ENCODE data around the gene RIMOC1.
"Not testable (repeated sequence)": the region's sequence is repeated elsewhere in the genome, so short reads cannot be mapped to it uniquely, and the experiment has no call there.

The RIMOC1 gene

DNA sequence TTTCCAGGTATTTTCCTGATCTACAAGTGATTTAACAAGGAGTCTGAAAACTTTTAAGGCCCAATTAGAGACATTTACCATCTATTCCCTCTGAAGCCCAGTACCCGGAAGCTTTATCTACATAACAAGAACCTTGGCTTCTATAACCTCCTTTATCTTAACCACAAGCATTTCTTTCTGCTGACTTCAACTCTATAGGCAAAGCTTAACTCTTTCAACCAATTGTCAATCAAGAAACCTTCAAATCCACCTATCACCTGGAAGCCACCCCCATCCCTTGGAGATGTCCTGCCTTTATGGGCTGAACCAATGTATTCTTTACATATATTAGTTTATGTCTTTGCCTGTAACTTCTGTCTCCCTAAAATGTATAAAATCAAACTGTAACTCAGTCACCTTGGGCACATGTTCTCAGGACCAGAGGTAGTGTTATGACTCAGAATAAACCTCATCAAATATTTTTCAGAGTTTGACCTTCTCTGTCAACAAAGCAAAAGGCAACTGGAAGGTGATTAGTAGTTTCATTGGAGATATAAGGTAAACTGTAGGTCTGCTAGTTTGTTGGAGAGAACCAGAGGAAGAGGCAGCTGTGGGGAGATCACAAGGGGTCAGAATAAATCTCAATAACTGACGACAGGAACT, 13.0 kb upstream of the RIMOC1 start:
- DNase-seq (ENCODE audit: low spot score): no peak

DNA sequence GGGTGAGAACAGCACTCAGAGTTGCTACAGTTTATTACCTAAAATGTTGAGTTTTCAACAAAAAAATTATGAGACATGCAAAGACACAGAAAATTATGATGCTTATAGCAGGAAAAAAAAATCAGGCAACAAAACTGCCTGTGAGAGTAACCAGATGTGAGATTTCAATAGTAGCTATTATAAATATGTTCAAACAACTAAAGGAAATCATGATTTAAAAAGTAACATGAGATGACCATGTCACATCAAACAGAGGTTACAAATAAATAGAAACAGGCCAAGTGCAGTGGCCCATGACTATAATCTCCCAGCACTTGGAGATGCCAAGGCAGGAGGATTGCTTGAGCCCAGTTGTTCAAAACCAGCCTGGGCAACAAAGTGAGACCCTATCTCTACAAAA, 12.1 kb upstream of the RIMOC1 start:
- DNase-seq (ENCODE audit: low spot score): no peak

DNA sequence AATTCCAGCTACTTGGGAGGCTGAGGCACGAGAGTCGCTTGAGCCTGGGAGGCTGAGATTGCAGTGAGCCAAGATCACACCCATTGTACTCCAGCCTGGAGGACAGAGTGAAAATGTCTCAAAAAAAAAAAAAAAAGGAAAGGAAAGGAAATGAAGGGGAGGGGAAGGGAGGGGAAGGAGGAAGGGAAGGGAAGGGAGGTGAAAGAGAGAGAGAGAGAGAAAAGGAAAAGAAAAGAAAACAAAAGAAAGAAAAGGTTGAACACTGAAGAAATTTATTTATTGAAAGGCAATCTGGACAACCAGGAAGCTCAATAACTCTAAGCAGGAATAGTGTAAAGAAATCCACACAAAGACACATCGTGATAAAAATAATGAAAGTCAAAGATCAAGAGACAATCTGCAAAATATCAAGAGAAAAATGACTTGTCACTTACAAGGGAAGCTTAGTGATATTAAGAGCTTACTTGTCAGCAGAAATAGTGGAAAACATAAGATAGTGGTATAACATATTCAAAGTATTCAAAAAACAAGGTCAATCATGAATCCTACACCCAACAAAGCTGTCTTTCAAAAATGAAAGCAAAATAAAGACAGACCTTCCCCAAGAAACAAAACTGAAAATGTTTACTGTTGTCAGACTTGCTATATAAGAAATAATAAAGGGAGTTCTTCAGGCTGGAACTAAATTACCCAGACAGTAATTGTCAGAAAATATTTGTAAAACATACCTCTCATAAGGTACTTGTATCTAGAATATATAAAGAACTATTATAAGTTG, 10.9 kb upstream of the RIMOC1 start:
- no peak for DNase-seq (ENCODE audit: low spot score)

DNA sequence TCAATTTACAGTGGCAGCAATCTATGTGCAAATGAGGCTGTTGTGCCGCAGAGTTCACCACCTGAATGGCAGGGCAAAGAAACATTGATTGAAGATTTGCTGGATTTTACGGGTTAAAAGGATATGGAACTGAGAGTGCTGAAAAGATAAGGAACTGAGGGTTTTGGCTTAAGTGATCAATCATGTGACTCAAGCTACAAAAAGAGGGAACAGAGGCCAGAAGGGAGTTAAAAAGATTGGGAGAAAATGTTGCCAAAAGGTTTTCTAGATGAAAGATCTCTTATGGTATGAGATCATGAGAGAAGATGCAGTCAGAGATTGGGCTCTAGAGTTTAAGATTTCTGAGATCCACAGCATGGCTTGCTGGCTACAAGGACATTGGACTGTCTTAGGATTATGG, 7.9 kb upstream of the RIMOC1 start:
- DNase-seq (ENCODE audit: low spot score): no peak

DNA sequence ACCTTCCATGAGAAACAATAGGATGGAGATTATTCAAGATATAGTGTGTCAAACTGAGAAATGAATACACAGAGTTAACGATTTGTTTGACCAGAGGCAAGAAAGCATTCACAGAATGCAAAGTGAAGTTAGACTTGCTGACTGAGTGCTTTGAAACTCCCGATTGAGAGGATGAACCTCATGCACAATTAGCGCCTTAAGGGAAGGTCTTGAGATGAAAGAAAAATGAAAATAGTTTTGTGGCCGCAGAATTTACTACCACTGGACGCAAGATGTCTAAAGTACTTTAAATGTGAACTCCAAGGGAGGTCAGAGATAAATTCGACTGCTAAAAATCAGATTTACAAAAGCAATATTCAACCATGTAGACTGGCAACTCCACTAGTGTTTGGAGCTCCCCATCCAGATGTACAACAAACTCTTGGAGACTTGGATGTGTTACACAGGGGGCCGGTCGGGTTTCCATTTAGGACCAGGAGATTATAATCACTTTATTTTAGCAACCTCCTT, 707 bp upstream of the RIMOC1 start:
- no peak for DNase-seq (ENCODE audit: low spot score)

DNA sequence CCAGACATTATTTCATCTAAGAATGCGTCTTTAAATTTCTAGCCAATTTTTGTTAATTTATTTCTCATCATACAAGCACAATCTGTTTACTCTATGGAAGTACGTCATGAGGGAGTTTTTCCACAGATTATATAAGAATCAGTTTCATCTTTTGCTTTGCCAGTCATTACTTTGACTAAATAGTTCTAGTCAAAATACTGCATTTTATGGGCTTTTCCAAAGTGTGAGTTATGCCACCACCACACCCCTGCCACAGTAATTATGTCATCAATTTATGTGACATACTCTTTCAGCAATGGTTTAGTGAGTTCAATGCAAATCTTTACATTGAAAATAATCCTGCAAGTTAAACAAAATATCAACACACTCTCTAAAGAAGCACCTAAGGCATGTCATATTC, 2.0 kb downstream of the RIMOC1 start:
- DNase-seq (ENCODE audit: low spot score): no peak

DNA sequence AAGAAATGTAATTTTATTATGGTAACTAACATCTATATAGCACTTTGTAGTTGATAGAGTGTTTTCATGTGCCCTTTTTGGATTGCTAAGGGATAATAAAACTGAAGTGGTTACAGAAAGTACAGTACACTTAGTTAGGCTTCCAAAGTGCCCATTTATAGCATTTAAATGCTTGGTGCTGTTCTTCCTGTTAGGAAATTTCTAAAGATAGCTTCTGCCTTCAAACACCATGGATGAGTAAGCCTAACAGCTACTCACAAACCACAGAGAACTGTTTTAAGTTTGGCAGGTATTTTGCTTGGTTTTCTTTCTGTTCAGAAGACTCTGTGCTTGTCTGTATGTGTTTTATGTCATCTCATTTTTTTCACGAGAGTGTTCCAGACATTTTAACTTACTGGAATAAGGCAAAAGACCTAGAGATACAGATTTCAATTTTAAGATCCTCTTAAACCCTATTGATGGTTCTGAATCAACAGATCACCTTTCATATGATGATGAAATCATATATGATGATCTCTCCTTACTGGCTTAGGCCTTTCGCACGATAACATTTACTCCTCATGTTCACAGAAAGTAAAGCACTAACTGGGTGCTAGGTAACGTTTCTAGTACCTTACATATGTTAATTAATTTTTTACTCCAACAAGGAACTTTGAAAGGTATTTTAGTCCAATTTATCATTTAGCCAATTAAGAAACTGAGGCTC, 4.4 kb downstream of the RIMOC1 start:
- peak; percentile 34 for DNase-seq (ENCODE audit: low spot score)

DNA sequence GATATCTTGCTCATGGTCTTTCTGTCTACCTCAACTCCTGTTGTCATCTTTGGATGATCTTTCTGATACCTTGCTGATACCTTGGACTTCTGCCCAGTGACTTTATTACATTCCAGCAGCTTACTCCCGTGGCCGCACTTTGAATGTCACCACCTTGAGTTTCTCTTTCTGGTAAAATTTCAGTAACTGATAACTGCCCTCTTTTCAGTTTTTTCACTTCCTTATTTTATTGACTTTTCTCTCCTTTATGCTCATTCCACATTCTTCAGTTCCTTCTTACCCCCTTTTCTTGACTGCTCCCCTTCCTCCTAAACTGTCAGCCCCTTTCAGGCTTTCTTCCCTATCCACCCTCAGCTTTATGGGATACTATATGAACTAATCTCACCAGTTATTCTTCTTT, 14.0 kb downstream of the RIMOC1 start:
- DNase-seq (ENCODE audit: low spot score): no peak

DNA sequence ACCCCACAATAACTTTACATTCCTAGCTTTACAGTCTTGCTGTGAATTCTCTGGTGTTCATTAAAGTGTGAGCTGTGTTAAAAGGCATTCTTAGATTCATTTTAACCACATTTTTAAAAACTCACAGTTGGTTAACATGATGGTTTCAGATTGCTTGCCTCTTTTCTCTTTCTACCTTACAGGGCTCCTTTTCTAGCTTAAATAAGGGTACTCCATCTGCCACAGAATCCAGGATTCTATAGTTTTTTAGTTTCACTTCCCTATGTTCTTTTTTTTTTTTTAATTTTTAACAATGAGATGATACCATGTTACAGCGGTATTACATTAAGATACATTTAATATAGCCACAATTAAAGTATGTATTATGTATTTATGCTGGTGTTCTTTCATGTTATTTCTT, 17.0 kb downstream of the RIMOC1 start:
- DNase-seq (ENCODE audit: low spot score): no peak

DNA sequence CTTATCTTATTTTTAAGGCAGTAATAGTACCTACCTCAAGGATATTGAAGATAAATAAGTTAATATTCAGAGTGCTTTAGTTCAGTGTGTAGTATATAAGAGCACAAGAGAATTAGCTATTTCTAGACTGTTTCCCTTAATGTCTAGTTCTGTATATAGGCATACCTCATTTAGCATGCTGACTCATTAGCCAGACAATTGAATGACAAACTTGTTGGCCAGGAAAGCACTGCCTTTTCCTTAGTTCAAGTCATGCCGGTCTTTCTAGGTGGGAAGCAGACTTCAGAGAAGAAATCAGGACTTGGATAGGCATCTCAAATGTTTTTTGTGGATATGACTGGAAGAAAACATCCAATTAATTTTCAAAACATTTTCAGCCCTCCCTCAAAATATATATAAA, 17.7 kb downstream of the RIMOC1 start:
- DNase-seq (ENCODE audit: low spot score): peak; percentile 79

DNA sequence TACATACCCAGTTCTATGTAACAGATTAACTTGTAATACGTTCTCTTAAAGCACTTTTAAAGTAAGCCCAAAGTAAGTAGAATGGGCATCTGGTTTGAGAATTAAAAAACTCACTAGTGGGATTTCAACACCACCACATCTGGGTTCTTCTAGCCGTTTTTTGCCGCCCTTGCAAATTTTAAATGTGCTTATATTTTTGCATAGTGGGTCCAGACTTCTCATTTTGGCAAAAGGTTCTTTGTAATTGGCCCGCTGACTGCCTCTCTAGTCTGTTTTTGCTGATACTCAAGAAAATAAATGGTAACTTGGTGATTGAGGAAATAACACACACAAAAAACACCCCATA, 20.4 kb downstream of the RIMOC1 start:
- DNase-seq (ENCODE audit: low spot score): no peak

DNA sequence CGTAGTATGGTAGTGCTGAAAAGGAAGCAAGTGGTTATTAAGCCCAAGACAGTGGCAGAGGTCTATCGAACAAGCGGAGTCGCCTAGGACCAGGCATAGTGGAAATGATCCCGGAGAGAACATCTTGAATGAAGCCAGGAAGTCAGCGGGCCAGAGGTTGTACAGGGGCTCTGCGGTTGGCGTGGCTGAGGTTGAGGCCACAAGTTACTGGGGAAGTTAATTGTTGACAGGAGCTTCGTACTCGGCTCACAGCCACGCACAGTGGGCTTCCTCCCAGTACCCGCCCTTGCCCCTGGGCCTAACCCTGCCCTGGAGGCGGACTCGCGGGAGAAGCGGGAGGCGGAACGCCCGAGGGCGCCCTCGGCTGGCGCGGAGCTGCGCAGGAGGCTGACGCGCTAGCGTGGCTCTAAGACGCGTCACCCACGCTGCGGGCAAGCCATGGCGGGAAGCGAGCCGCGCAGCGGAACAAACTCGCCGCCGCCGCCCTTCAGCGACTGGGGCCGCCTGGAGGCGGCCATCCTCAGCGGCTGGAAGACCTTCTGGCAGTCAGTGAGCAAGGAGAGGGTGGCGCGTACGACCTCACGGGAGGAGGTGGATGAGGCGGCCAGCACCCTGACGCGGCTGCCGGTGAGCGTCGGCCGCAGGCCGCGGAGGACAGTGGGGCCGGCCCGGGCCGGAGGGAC, 20.9 kb downstream of the RIMOC1 start, which contains the start of gene FBXO4:
TSS of gene FBXO4 (plus strand) at position 410 of the 683 bp plus-strand sequence. CDS start at position 439, 29 bp downstream.
- DNase-seq (ENCODE audit: low spot score): peak; percentile 84

DNA sequence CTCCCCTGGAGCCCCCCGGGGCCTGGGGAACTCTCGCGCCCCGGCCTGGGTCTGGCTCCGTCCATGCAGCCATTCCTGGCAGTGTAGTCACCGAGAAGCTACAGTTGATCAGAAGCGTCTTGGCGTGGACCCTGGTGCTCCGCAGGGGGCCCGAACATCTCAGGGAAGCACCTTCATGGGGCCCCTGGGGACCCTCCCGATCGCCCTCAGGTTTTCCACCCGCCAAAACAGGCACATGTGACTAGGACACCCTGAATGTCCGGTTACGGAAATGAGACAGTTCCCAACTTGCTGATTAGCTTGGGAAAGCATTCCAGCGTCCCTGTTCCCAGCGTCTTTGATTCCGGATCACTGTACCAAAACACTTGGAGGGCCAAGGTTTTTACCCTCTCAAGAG, 21.4 kb downstream of the RIMOC1 start:
- DNase-seq (ENCODE audit: low spot score): peak; percentile 84

DNA sequence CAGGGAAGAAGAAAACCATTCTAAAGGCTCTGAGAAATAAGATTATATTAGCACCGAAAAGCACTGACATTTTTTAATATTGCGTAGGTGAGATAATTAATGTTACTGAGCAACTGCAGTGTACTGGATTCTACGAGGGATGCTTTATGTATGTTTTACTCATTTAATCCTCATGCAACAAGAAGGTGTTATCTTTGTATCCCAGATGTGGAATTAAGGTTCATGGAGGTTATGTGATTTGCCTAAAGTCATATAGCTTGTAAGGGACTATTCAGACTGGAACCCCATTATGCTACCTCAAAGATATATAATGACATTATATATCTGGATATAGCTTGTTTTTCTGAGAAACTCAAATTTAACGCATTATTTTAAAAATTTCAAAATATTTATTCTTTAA, 23.5 kb downstream of the RIMOC1 start:
- no peak for DNase-seq (ENCODE audit: low spot score)

DNA sequence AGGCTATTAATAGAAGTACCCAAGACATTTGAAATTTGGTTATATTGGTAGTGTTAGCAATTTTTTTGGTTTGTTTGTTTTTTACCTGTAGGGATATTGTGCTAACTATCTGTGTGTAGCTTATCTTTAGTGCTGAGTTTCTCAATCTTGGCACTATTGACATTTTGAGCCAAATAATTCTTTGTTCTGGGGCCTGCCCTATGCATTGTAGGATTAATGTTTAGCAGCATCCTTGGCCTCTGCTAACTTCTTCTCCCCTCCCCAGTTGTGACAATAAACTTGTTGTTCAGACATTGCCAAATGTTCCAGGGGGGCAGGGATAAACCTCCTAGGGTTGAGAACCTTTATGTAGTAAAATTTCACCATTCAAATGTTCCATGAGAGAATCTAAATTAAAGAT, 24.9 kb downstream of the RIMOC1 start:
- DNase-seq (ENCODE audit: low spot score): no peak

DNA sequence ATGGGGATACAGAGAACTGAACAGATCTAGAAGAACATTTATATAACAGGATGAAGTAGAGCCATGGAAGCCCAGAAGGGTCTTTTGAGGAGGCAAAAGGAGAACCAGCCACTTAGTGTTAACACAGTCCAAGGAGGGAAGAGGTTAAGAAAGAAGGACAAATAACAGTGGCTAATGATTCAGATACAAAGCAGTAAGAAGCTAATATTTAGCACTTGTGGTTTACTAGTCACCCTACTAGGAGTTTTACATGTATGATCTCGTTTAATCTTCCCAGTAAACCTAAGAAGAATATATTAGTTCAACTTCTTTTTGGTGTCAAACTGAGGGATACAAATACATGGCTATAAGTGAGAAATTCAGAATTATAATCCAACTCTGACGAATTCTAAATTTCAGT, 28.6 kb downstream of the RIMOC1 start:
- no peak for DNase-seq (ENCODE audit: low spot score)

DNA sequence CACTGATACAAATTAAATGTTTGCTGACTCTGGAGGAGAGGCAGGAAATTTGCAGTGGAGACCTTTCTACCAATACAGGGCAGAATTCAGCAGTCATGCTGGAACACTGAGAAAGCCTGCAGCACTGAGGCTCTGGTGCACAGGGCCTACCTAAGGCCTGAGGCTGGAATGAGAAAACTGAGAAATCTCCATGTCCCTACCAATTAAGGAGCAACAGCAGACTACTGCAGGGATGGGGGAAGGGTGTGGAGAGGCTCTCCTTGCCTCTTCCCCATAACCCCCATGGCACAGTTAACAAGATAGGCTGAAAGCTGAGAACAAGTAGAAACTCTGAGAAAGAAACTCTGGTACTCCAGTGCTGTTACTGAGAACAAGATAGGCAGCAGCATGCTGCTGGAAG, 31.4 kb downstream of the RIMOC1 start:
- no peak for DNase-seq (ENCODE audit: low spot score)

DNA sequence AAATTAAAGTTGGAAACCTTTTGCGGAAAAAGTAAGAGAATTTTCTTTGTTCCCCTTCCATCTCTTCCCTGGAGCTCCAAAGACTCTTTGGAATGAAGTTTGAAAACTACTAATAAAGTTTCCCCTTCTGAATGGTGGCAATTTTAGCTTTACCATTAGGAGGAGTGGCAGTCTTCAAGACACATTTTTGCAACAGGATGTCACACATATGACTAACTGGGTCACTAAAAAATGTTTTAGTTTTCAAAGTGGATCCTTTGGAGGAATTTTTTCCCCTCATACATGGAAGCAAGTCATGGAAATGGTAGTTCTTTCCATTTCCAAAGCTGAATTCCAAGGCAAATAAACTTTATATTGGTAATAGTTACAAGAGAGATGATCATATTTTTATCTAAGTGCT, 36.5 kb downstream of the RIMOC1 start:
- DNase-seq (ENCODE audit: low spot score): peak; percentile 32

DNA sequence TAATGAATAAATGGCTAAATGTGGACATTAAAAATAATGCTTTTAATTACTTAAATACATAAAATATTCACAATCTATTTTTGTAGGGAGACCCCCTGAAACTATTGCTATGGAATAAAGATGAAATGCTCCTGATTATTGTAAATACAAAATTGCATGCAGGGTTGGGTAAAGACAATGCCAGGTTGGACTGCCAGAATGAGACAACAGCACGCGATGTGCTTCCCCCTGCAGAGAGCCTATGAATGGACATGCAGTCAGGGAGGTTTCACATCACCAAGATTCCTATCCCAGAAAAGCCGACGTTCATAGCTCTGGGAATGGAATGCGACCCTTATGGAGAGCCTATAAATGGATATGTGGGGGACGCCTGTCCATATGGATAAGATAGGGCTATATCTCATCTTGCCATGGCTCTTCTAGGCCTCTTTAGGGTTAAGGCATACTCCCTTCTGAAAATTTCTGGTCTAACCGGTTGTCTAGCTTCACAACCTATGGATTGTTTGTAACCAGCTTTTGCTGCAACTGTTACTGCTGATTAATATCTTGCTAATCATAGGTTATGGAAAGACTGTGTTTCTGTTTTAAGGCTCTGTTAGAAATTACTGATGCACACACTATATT, 41.3 kb downstream of the RIMOC1 start:
- not testable (repeated sequence) for DNase-seq (ENCODE audit: low spot score)

DNA sequence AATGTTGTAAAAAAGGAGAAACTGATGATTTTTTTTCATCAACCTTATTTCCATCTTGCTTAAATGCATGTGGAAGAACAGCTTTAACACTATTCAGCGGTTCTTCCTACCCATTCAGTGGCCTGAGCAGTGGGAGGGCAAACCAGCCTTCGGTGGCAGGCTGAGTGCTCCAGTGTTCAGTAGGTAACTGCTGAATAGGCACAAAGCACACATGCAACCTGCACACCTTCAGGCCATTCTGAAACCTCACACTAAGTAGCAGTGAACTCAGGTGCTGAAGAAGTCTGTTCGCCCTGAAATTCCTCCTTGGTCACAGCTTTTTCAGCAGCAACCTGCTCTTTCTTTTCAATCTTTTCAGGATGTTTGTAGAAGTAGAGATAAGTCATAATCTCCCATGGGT, 47.1 kb downstream of the RIMOC1 start:
- DNase-seq (ENCODE audit: low spot score): no peak
